ENCODE results near the gene ACSM6. TPM values are rescaled to one million over a fixed set of nuclear protein-coding genes. Genes with fewer than 3 reads are reported as not detected.
"Not testable (repeated sequence)": the region's sequence is repeated elsewhere in the genome, so short reads cannot be mapped to it uniquely, and the experiment has no call there.

ACSM6 gene
- total RNA-seq, 2 donors from 2014 or later: not detected

DNA sequence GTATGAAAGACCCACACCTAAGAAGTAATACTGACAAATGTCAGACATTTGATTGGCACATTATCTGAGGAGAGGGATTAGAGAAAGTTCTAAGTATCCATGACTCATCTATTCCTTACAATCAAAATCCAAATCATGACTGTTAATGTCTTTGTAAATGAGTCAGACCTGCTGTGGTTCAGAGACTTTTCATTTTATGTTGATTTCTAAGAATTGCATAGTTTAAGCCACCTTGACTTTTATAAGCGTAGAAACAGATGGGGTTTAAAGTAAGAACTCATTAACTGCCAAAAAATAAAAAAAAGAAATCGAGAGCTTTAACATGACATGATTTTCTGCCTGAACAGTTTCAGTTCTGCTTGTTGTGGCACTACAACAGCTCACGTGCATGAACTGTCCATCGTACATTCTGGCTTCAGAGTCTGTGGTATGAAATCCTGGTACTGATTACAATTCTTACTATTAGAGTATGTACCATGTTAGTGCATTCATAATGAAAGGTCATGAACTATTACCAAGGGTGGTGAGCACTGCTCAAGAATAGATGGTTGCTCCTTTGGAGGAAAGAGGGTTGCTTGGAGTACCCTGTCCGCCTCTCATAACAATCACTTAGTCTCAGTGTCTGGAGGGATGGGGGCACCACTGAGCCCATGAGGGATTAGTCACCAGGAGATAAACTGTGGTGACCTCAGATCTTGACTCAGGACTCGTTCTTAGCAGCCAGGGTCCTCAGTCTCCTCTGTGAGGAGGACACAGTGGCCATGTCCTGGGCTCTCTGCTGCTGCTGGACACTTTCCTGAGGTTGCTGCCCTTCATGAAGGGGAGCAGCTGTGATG lies 42.2 kb downstream of the ACSM6 start:
- intact Hi-C loops (cut with DNase I): no loop called here
- Histone ChIP-seq H3K36me3 (peaks cover 11% of the 10 kb centered on the region), H3K27me3 (no peaks in the 10 kb centered on the region), H3K4me3 (no peak overlapping the region), H3K9me3 (no peaks in the 10 kb centered on the region), H3K27ac (no peak overlapping the region), H3K9ac (ENCODE audit: low read depth in 2 of 2, low read length in 2 of 2) (no peak overlapping the region), H3K4me1 (no peaks in the 10 kb centered on the region)
- DNase-seq: no peak
- no peak for TF ChIP-seq CTCF (IDR thresholded peaks at IDR 0.05)

- Histone ChIP-seq H3K9ac (ENCODE audit: low read depth in 2 of 2, low read length in 2 of 2) (no peak overlapping the region), H3K4me3 (no peak overlapping the region), H3K27me3 (no peaks in the 10 kb centered on the region), H3K9me3 (no peaks in the 10 kb centered on the region), H3K27ac (no peak overlapping the region), H3K36me3 (peaks cover 11% of the 10 kb centered on the region), H3K4me1 (no peaks in the 10 kb centered on the region)
- intact Hi-C loops (cut with DNase I): no loop called here
- no peak for TF ChIP-seq CTCF (IDR thresholded peaks at IDR 0.05)
- no peak for DNase-seq
Measured at GRCh38 chr10:95237376-95238170, 43.5 kb downstream of the ACSM6 start.

DNA sequence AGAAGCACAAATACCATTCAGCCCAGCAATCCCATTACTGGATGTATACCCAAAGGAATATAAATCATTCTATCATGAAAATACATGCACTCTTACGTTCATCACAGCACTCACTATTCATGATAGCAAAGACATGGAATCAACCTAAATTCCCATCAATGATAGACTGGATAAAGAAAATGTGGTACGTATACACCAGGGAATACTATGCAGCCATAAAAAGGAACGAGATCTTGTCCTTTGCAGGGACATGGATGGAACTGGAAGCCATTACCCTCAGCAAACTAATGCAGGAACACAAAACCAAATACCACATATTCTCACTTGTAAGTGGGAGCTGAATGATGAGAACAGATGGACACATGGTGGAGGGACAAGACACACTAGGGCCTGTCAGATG lies 46.1 kb downstream of the ACSM6 start:
- peaks cover 11% of the 10 kb centered on the region for H3K36me3 ChIP-seq

GRCh38 chr10:95240811-95241210 lies 46.8 kb downstream of the ACSM6 start:
- H3K36me3 ChIP-seq: peaks cover 11% of the 10 kb centered on the region
- no peak for DNase-seq
- H3K27me3 ChIP-seq: no peaks in the 10 kb centered on the region
- intact Hi-C loops (cut with DNase I): loop anchor here (5.0 kb wide), 1 partner anchor 54 kb away; no protein-coding TSS in a partner anchor
- no peaks in the 10 kb centered on the region for H3K9me3 ChIP-seq
- no peak overlapping the region for H3K9ac ChIP-seq (ENCODE audit: low read depth in 2 of 2, low read length in 2 of 2)
- no peak overlapping the region for H3K4me3 ChIP-seq
- H3K4me1 ChIP-seq: no peaks in the 10 kb centered on the region
- H3K27ac ChIP-seq: no peak overlapping the region
- no peak for TF ChIP-seq CTCF (IDR thresholded peaks at IDR 0.05)

More for the DNA sequence above, 46.1 kb downstream of the ACSM6 start:
- H3K9me3 ChIP-seq; H3K4me1 ChIP-seq; H3K27me3 ChIP-seq; H3K4me3 ChIP-seq; H3K9ac ChIP-seq (ENCODE audit: low read depth in 2 of 2, low read length in 2 of 2); DNase-seq; H3K27ac ChIP-seq: not testable (repeated sequence)
- intact Hi-C loops (cut with DNase I): loop anchor here (5.0 kb wide), 1 partner anchor 53 kb away; no protein-coding TSS in a partner anchor

GRCh38 chr10:95241533-95241932 lies 47.5 kb downstream of the ACSM6 start:
- peaks cover 10% of the 10 kb centered on the region for H3K36me3 ChIP-seq
- H3K9ac ChIP-seq (ENCODE audit: low read depth in 2 of 2, low read length in 2 of 2): no peak overlapping the region
- no peaks in the 10 kb centered on the region for H3K27me3 ChIP-seq
- intact Hi-C loops (cut with DNase I): loop anchor here (5.0 kb wide), 1 partner anchor 54 kb away; no protein-coding TSS in a partner anchor
- H3K4me1 ChIP-seq: no peaks in the 10 kb centered on the region
- DNase-seq: no peak
- no peak overlapping the region for H3K4me3 ChIP-seq
- H3K27ac ChIP-seq: no peak overlapping the region
- no peaks in the 10 kb centered on the region for H3K9me3 ChIP-seq
- TF ChIP-seq CTCF (IDR thresholded peaks at IDR 0.05): no peak

Data from colonic mucosa (tissue), 4 donors.